ENCODE measurements around the gene ASTN2.

DNA sequence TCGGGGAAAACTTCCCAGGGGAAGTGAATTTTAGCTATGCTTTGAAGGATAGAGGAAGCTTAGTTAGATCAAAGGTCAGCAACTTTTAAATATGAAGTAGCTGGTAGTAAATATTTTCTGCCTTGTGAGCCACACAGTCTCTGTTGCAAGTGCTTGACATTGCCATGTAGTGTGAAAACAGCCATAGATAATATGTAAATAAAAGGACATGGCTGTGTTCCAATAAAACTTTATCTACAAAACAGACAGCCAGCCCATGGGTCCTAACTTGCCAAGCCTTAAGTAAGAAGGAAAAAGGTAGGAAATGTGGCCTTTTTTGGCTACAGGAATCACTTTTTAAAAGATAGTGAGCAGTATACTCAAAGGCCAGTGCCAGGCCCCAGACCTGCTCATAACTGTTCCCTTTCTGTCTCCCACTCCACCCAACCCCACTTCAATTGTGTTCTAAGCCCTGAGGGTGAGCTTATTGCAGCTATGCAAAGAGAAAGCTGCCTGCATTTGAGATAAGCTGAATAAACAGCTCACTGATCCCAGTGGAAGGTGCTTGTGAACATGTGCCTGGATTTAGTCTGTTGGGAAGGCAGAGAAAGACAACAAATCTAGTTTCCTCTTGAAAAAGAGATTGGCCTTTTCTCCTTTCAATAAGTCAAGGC, 840.7 kb downstream of the ASTN2 start:
- TF ChIP-seq, protein P1, sequence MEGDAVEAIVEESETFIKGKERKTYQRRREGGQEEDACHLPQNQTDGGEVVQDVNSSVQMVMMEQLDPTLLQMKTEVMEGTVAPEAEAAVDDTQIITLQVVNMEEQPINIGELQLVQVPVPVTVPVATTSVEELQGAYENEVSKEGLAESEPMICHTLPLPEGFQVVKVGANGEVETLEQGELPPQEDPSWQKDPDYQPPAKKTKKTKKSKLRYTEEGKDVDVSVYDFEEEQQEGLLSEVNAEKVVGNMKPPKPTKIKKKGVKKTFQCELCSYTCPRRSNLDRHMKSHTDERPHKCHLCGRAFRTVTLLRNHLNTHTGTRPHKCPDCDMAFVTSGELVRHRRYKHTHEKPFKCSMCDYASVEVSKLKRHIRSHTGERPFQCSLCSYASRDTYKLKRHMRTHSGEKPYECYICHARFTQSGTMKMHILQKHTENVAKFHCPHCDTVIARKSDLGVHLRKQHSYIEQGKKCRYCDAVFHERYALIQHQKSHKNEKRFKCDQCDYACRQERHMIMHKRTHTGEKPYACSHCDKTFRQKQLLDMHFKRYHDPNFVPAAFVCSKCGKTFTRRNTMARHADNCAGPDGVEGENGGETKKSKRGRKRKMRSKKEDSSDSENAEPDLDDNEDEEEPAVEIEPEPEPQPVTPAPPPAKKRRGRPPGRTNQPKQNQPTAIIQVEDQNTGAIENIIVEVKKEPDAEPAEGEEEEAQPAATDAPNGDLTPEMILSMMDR (IDR thresholded peaks at IDR 0.05) = no peak
- TF ChIP-seq POLR2A (IDR thresholded peaks at IDR 0.05) = no peak
- TF ChIP-seq POLR2AphosphoS5 (IDR thresholded peaks at IDR 0.05) = no peak

Data from prostate gland (tissue), 2 donors.